ENCODE data around the gene LDHAL6A. TPM values are rescaled to one million over a fixed set of nuclear protein-coding genes. Genes with fewer than 3 reads are reported as not detected.

The LDHAL6A gene
- total RNA-seq, 1 donor from 2014 or later = not detected

- peak; percentile 17 for DNase-seq (ENCODE audit: low read depth)
These were observed 34.7 kb downstream of the LDHAL6A start for GRCh38 chr11:18490319-18490718.

GRCh38 chr11:18490736-18491485, 35.3 kb downstream of the LDHAL6A start:
- no peak for DNase-seq (ENCODE audit: low read depth)

GRCh38 chr11:18491924-18492323, 36.3 kb downstream of the LDHAL6A start:
- DNase-seq (ENCODE audit: low read depth) = peak; percentile 10

- DNase-seq (ENCODE audit: low read depth) = peak; percentile 21
These were observed 37.2 kb downstream of the LDHAL6A start for GRCh38 chr11:18492888-18493287.

GRCh38 chr11:18493310-18493709, 37.7 kb downstream of the LDHAL6A start:
- DNase-seq (ENCODE audit: low read depth) = no peak

GRCh38 chr11:18495271-18495670, 39.6 kb downstream of the LDHAL6A start:
- no peak for DNase-seq (ENCODE audit: low read depth)

- DNase-seq (ENCODE audit: low read depth) = no peak
These were observed 40.0 kb downstream of the LDHAL6A start for GRCh38 chr11:18495703-18496102.

GRCh38 chr11:18498039-18498438, 42.4 kb downstream of the LDHAL6A start:
- no peak for DNase-seq (ENCODE audit: low read depth)

- DNase-seq (ENCODE audit: low read depth) = no peak
These were observed 46.0 kb downstream of the LDHAL6A start for GRCh38 chr11:18501629-18502028.

DNA sequence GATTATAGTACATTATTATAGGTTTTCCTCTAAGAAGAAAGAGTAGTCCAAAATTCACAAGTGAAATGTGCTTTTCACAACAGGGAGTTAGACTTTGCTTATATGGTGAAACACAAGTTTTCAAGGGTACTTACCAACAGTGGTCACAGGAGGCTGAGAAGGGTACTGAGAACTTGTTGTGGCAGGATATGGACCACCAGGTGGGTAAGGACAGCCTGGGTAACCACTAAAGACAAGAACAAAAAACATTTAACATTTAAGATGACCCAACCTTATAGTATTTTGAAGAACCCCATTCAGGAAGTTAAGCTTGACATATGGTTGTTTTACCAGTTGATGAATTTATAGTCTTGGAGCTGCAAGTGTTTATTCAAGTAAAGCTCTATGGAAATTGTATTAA, 46.7 kb downstream of the LDHAL6A start:
- DNase-seq (ENCODE audit: low read depth) = no peak

- no peak for DNase-seq (ENCODE audit: low read depth)
These were observed 65.5 kb downstream of the LDHAL6A start for GRCh38 chr11:18521122-18521521.

GRCh38 chr11:18522388-18522787, 66.7 kb downstream of the LDHAL6A start:
- no peak for DNase-seq (ENCODE audit: low read depth)

GRCh38 chr11:18523084-18523483, 67.4 kb downstream of the LDHAL6A start:
- DNase-seq (ENCODE audit: low read depth) = no peak

DNA sequence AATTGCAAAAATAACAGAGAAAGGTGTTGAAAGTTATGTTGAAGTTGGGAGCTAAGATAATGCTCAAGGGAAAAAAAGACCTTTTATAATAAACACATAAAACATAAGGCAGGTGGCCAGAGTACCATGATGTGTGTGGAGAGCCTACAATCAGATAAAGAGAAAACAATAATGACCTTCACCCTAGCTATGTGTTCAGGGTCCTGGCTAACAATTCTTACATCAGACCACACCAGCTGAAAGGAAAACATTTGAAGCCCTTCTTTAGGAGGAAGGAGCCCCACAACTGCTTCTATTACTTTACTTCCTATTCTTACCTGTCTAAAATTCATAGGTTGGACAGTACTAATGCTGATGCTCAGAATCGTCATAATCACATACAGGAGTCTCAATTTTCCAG, 68.6 kb downstream of the LDHAL6A start:
- no peak for DNase-seq (ENCODE audit: low read depth)

- no peak for DNase-seq (ENCODE audit: low read depth)
These were observed 70.5 kb downstream of the LDHAL6A start for GRCh38 chr11:18526130-18526520.

DNA sequence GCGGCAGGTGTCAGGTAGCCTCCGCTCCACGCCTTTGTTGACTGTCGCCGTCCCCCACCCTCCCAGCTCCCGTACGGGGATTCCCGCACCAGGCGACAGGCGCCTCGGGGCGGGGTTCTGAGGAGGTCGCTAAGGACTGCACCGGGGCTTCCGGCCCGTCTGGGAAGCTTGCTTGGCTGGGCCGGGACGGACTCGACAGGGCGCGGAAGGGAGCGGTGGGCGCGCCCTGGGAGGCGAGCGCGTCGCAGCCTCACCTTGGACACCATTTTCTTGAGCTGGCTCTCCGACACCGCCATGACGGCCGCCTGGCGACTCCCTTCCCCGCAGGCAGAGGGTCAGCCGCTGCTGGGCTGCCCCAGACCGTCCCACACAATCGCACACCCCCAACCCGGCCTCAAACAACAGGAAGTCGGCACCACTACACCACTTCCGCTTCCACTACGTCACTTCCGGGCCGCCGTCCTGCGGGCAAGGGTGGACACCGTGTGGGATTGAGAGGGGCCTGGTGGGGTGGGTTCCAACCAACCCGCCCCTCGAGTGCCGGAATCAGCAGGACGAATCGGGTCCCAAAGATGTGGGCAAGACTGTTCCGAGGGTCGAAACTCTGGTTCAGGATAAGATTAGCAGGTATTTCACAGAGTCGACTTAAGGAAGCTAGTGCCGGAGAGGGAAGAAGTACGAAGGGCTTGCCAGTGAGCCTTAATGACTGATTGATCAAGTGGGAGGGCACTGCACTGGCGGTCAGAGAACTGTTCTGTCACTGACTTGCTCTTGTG, 71.1 kb downstream of the LDHAL6A start, which contains the start of gene TSG101:
TSS of gene TSG101 (minus strand) at position 422 of the 776 bp plus-strand sequence. CDS start at position 296, 126 bp downstream.
- DNase-seq (ENCODE audit: low read depth) = peak; percentile 96

DNA sequence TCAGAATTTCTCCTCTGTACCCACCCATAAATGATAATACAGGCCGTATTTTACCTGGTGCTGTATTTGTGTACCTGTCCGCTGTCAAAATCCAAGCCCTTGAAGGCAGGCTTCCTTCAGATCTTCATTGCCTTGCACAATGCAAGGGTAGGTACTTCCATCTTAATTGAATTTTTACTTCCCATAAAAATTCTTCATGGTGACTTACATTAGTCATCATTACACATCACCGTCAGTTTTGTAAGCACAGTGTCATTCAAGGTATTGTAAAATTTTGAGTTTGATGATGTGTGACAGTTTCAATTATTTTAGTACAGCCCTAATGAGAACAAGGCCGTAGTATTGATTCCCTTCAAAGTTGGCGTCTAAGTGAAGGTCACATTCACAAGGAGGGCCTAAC, 71.9 kb downstream of the LDHAL6A start:
- peak; percentile 5 for DNase-seq (ENCODE audit: low read depth)

Other genes starting within 250 kb of the LDHAL6A start
- not detected in 2 replicates for gene SAA4, start 219.1 kb upstream of the LDHAL6A start, total RNA-seq
- gene SAA2, start 207.2 kb upstream of the LDHAL6A start, total RNA-seq = not detected in 2 replicates
- gene SAA1, start 189.6 kb upstream of the LDHAL6A start, total RNA-seq = 0.32 TPM in 1 of 2 replicates, not detected in the other
- 19.5 and 27.5 TPM in 2 replicates for gene HPS5, start 133.7 kb upstream of the LDHAL6A start, total RNA-seq
- gene GTF2H1, start 133.3 kb upstream of the LDHAL6A start, total RNA-seq = 70.1 and 77.4 TPM in 2 replicates
- gene LDHA, start 61.3 kb upstream of the LDHAL6A start, total RNA-seq = 316 and 487 TPM in 2 replicates
- not detected in 2 replicates for gene LDHC, start 43.5 kb upstream of the LDHAL6A start, total RNA-seq
- gene TSG101, start 71.1 kb downstream of the LDHAL6A start, total RNA-seq = 169 and 185 TPM in 2 replicates
- gene UEVLD, start 132.9 kb downstream of the LDHAL6A start, total RNA-seq = 24.9 and 27.1 TPM in 2 replicates
- gene MISFA, start 143.9 kb downstream of the LDHAL6A start, total RNA-seq = 1.0 and 4.8 TPM in 2 replicates
- 21.7 and 22.0 TPM in 2 replicates for gene SPTY2D1, start 178.5 kb downstream of the LDHAL6A start, total RNA-seq
- 11.6 and 12.9 TPM in 2 replicates for gene TMEM86A, start 242.9 kb downstream of the LDHAL6A start, total RNA-seq